IMR-90 (cell line): ENCODE data around the gene IQSEC1. TPM values are rescaled to one million over a fixed set of nuclear protein-coding genes. Genes with fewer than 3 reads are reported as not detected.

ENCODE experiments used
- ATAC-seq: fragments of 200-7000 bp; cut with Tn5 transposase; 2 replicates; pipeline ENCODE4 v1.9.1; 2020; ENCODE audit warnings: low read depth, mild to moderate bottlenecking, moderate library complexity
- BruUV-seq: library from RNA; stranded (reverse); fragments of 400-500 nt; replicated peaks from 2 replicates; lab custom pipeline; 2021; lab: Mats Ljungman, UMichigan
- CTCF ChIA-PET: fragments of 300-600 bp; formaldehyde crosslinking; extraction: SDS; loops from one replicate; lab custom pipeline; 2021; ENCODE audit warnings: antibody characterized with exemption; lab: Yijun Ruan, JAX
- POLR2A ChIA-PET: fragments of 300-600 bp; sonication (Branson Sonifier 250); formaldehyde crosslinking; loops from one replicate; lab custom pipeline; 2022; ENCODE audit warnings: antibody characterized with exemption; ENCODE audit not compliant: unreplicated experiment; lab: Charles Lee
- DNase-seq: peaks from one replicate; pipeline ENCODE4 v3.0.0; 2013
- H2AFZ ChIP-seq: replicated peaks from 2 replicates; pipeline ENCODE3; 2013; ENCODE audit warnings: low read length, mild to moderate bottlenecking; ENCODE audit not compliant: poor library complexity
- H2AK5ac ChIP-seq: 2 replicates; pipeline ENCODE4 v1.6.1; 2013; ENCODE audit warnings: low read depth, low read length, inconsistent platforms
- H2AK9ac ChIP-seq: replicated peaks from 2 replicates; pipeline ENCODE3; 2013; ENCODE audit warnings: mild to moderate bottlenecking, low read depth, low read length, moderate library complexity; ENCODE audit not compliant: poor library complexity
- H2BK120ac ChIP-seq: 2 replicates; pipeline ENCODE4 v1.6.1; 2013; ENCODE audit warnings: low read depth, low read length, inconsistent platforms
- H2BK15ac ChIP-seq: 3 replicates; pipeline ENCODE4 v1.6.1; 2013; ENCODE audit warnings: low read depth, low read length, inconsistent platforms
- H2BK20ac ChIP-seq: 2 replicates; pipeline ENCODE4 v1.6.1; 2013; ENCODE audit warnings: low read depth, mild to moderate bottlenecking, inconsistent platforms, low read length, moderate library complexity
- H2BK5ac ChIP-seq: 2 replicates; pipeline ENCODE4 v1.6.1; 2013; ENCODE audit warnings: mild to moderate bottlenecking, low read depth, low read length, inconsistent platforms; ENCODE audit not compliant: poor library complexity, severe bottlenecking
- H3K14ac ChIP-seq: replicated peaks from 2 replicates; pipeline ENCODE4 v1.6.1; 2013; ENCODE audit warnings: low read depth, low read length, inconsistent platforms
- H3K18ac ChIP-seq: 2 replicates; pipeline ENCODE4 v1.6.1; 2013; ENCODE audit warnings: low read depth, low read length, control low read depth
- H3K23ac ChIP-seq: 2 replicates; pipeline ENCODE4 v1.6.1; 2013; ENCODE audit warnings: low read depth, low read length, inconsistent platforms
- H3K27ac ChIP-seq: 2 replicates; pipeline ENCODE4 v1.5.1; 2013; ENCODE audit warnings: mild to moderate bottlenecking, control low read depth, low read length; ENCODE audit not compliant: insufficient read depth
- H3K27me3 ChIP-seq: 2 replicates; pipeline ENCODE4 v1.6.1; 2013; ENCODE audit warnings: low read length; ENCODE audit not compliant: control insufficient read depth, insufficient read depth
- H3K36me3 ChIP-seq: 2 replicates; pipeline ENCODE4 v1.6.1; 2013; ENCODE audit warnings: low read length, mixed read lengths; ENCODE audit not compliant: control insufficient read depth, insufficient read depth
- H3K4ac ChIP-seq: 2 replicates; pipeline ENCODE4 v1.6.1; 2013; ENCODE audit warnings: low read depth, low read length, inconsistent platforms
- H3K4me1 ChIP-seq: 2 replicates; pipeline ENCODE4 v1.6.1; 2013; ENCODE audit warnings: low read length, mixed read lengths; ENCODE audit not compliant: control insufficient read depth, insufficient read depth
- H3K4me2 ChIP-seq: 2 replicates; pipeline ENCODE4 v1.6.1; 2013; ENCODE audit warnings: low read depth, mild to moderate bottlenecking, control low read depth, low read length, moderate library complexity
- H3K4me3 ChIP-seq: 2 replicates; pipeline ENCODE4 v1.5.1; 2013; ENCODE audit warnings: low read depth, mild to moderate bottlenecking, control low read depth, low read length, moderate library complexity; ENCODE audit not compliant: insufficient read depth
- H3K56ac ChIP-seq: 2 replicates; pipeline ENCODE4 v1.6.1; 2013; ENCODE audit warnings: low read length, inconsistent platforms; ENCODE audit not compliant: insufficient read depth; ENCODE audit errors: extremely low read depth
- H3K79me1 ChIP-seq, 2 experiments: 2 replicates each; pipeline ENCODE4 v1.6.1; 2013; ENCODE audit warnings: low read length in 2 of 2, inconsistent platforms in 1 of 2, low read depth in 1 of 2
- H3K9ac ChIP-seq: 2 replicates; pipeline ENCODE4 v1.6.1; 2013; ENCODE audit warnings: low read depth, low read length, control low read depth
- H3K9me1 ChIP-seq: 2 replicates; pipeline ENCODE4 v1.6.1; 2013; ENCODE audit warnings: low read length, inconsistent platforms; ENCODE audit not compliant: insufficient read depth
- H3K9me3 ChIP-seq: 2 replicates; pipeline ENCODE4 v1.6.1; 2013; ENCODE audit warnings: low read length; ENCODE audit not compliant: control insufficient read depth, insufficient read depth
- H4K20me1 ChIP-seq: 2 replicates; pipeline ENCODE4 v1.6.1; 2013; ENCODE audit warnings: low read length, inconsistent platforms; ENCODE audit not compliant: insufficient read depth
- H4K5ac ChIP-seq: 2 replicates; pipeline ENCODE4 v1.6.1; 2013; ENCODE audit warnings: mild to moderate bottlenecking, low read depth, low read length, control low read depth
- H4K8ac ChIP-seq, 2 experiments: 2 replicates each; pipeline ENCODE4 v1.6.1; 2013; ENCODE audit warnings: low read depth in 2 of 2, low read length in 2 of 2, control low read depth in 1 of 2, inconsistent platforms in 1 of 2
- H4K91ac ChIP-seq: 2 replicates; pipeline ENCODE4 v1.6.1; 2013; ENCODE audit warnings: low read depth, low read length, inconsistent platforms; ENCODE audit not compliant: insufficient read depth
- BHLHE40 ChIP-seq: fragments of 150-350 bp; IDR thresholded peaks from 2 replicates; pipeline ENCODE4 v1.6.1; 2016; ENCODE audit warnings: mild to moderate bottlenecking, low read depth, low read length
- CEBPB ChIP-seq: IDR thresholded peaks from 2 replicates; pipeline ENCODE4 v1.6.1; 2012; ENCODE audit warnings: low read depth, low read length, improper control_type of control experiment
- CHD1 ChIP-seq: IDR thresholded peaks from 2 replicates; pipeline ENCODE4 v1.6.1; 2012; ENCODE audit warnings: low read depth, low read length, improper control_type of control experiment
- FOS ChIP-seq: fragments of 150-350 bp; IDR thresholded peaks from 2 replicates; pipeline ENCODE4 v1.6.1; 2016; ENCODE audit warnings: low read depth, low read length
- MAFK ChIP-seq: IDR thresholded peaks from 2 replicates; pipeline ENCODE4 v1.6.1; 2012; ENCODE audit warnings: low read depth, low read length, improper control_type of control experiment
- MAZ ChIP-seq: IDR thresholded peaks from 2 replicates; pipeline ENCODE4 v1.6.1; 2012; ENCODE audit warnings: low read depth, mild to moderate bottlenecking, low read length, improper control_type of control experiment, moderate library complexity, borderline replicate concordance
- MXI1 ChIP-seq: IDR thresholded peaks from 2 replicates; pipeline ENCODE4 v1.6.1; 2012; ENCODE audit warnings: low read depth, mild to moderate bottlenecking, low read length, moderate library complexity, borderline replicate concordance
- NFE2L2 ChIP-seq: fragments of 150-350 bp; IDR thresholded peaks from 2 replicates; pipeline ENCODE4 v1.6.1; 2016; ENCODE audit warnings: low read depth, mild to moderate bottlenecking, low read length
- POLR2A ChIP-seq: IDR thresholded peaks from 2 replicates; pipeline ENCODE4 v1.6.1; 2012; ENCODE audit warnings: mild to moderate bottlenecking, low read depth, low read length
- RAD21 ChIP-seq: IDR thresholded peaks from 2 replicates; pipeline ENCODE4 v1.6.1; 2012; ENCODE audit warnings: low read length, improper control_type of control experiment
- RCOR1 ChIP-seq: IDR thresholded peaks from 2 replicates; pipeline ENCODE4 v1.6.1; 2012; ENCODE audit warnings: mild to moderate bottlenecking, low read length, improper control_type of control experiment; ENCODE audit not compliant: insufficient replicate concordance
- RFX5 ChIP-seq: IDR thresholded peaks from 2 replicates; pipeline ENCODE4 v1.8.0; 2012; ENCODE audit warnings: low read depth, mild to moderate bottlenecking, low read length, moderate library complexity
- SMC3 ChIP-seq: fragments of 150-350 bp; IDR thresholded peaks from 2 replicates; pipeline ENCODE4 v1.6.1; 2016; ENCODE audit warnings: low read depth, mild to moderate bottlenecking, antibody characterized with exemption, low read length, moderate library complexity
- USF2 ChIP-seq: fragments of 150-350 bp; IDR thresholded peaks from 2 replicates; pipeline ENCODE4 v1.6.1; 2017; ENCODE audit warnings: mild to moderate bottlenecking, antibody characterized with exemption, low read length, low read depth
- WGBS, 2 experiments: methylation state at CpG; one replicate each; pipeline versions ENCODE4 v1.1.5 to v1.1.7; 2013; ENCODE audit warnings: missing lambda C conversion rate in 2 of 2; ENCODE audit not compliant: insufficient read length in 1 of 2; ENCODE audit errors: extremely low coverage in 2 of 2; 5-methylcytosine and 5-hydroxymethylcytosine counted together
- dilution Hi-C: fragments of 300-500 bp; cut with HindIII; formaldehyde crosslinking; loops from one replicate; pipeline ENCODE4 v1.14.3; 2018; ENCODE audit warnings: low sequenced_read_pairs; ENCODE audit not compliant: unreplicated experiment
- in situ Hi-C: fragments of 300-500 bp; cut with MboI; formaldehyde crosslinking; loops from 3 replicates; pipeline ENCODE4 v1.14.3; 2019; ENCODE audit warnings: low sequenced_read_pairs, inconsistent platforms, mixed read lengths
- intact Hi-C: fragments of 100-400 bp; cut with micrococcal nuclease; formaldehyde crosslinking; loops from 2 replicates; pipeline ENCODE4 v1.10.0; 2022
- polyA plus RNA-seq, 3 experiments: library from polyadenylated mRNA; depleted of rRNA; stranded (reverse); fragments of >200 nt; gene quantifications; 2 replicates each; pipeline ENCODE4 v1.2.3, GENCODE V29; 2012; ENCODE audit warnings: low replicate concordance in 1 of 3
- total RNA-seq: library from RNA; depleted of rRNA; stranded (reverse); fragments of >200 nt; gene quantifications from 2 replicates; pipeline ENCODE4 v1.2.3, GENCODE V29; 2012
- TF ChIP-seq, protein P1 (sequence below): conservative IDR thresholded peaks from 2 replicates; pipeline ENCODE4 v1.5.1; 2012; ENCODE audit warnings: mild to moderate bottlenecking, low read depth, low read length, improper control_type of control experiment
- TF ChIP-seq, protein P2 (sequence below): fragments of 150-350 bp; IDR thresholded peaks from 2 replicates; pipeline ENCODE4 v1.6.1; 2016; ENCODE audit warnings: low read depth, mild to moderate bottlenecking, low read length, moderate library complexity, borderline replicate concordance

IQSEC1 gene
- total and polyA plus RNA-seq, 2 of the 4 experiments (the other 2 are of a cell fraction): 5.9 to 11.9 TPM

GRCh38 chr3:12903881-12904280, 169.3 kb downstream of the IQSEC1 start:
- ChIA-PET POLR2A (no interaction called here), CTCF (no interaction called here)
- TF ChIP-seq NFE2L2 (no peak), SMC3 (no peak), USF2 (no peak), POLR2A (no peak), CEBPB (no peak), MXI1 (no peak), BHLHE40 (no peak), MAFK (no peak), MAZ (no peak), CHD1 (no peak), RAD21 (no peak), FOS (no peak), RFX5 (no peak), RCOR1 (no peak)
- TF ChIP-seq, protein P1, sequence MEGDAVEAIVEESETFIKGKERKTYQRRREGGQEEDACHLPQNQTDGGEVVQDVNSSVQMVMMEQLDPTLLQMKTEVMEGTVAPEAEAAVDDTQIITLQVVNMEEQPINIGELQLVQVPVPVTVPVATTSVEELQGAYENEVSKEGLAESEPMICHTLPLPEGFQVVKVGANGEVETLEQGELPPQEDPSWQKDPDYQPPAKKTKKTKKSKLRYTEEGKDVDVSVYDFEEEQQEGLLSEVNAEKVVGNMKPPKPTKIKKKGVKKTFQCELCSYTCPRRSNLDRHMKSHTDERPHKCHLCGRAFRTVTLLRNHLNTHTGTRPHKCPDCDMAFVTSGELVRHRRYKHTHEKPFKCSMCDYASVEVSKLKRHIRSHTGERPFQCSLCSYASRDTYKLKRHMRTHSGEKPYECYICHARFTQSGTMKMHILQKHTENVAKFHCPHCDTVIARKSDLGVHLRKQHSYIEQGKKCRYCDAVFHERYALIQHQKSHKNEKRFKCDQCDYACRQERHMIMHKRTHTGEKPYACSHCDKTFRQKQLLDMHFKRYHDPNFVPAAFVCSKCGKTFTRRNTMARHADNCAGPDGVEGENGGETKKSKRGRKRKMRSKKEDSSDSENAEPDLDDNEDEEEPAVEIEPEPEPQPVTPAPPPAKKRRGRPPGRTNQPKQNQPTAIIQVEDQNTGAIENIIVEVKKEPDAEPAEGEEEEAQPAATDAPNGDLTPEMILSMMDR: no peak
- TF ChIP-seq, protein P2, sequence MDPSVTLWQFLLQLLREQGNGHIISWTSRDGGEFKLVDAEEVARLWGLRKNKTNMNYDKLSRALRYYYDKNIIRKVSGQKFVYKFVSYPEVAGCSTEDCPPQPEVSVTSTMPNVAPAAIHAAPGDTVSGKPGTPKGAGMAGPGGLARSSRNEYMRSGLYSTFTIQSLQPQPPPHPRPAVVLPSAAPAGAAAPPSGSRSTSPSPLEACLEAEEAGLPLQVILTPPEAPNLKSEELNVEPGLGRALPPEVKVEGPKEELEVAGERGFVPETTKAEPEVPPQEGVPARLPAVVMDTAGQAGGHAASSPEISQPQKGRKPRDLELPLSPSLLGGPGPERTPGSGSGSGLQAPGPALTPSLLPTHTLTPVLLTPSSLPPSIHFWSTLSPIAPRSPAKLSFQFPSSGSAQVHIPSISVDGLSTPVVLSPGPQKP: no peak
- dilution Hi-C loops: no loop called here
- Histone ChIP-seq H3K9me3 (no peaks in the 10 kb centered on the region), H3K4me3 (no peak overlapping the region), H3K56ac (no peak overlapping the region), H3K27ac (no peak overlapping the region), H3K4ac (no peak overlapping the region), H2AFZ (no peak overlapping the region), H4K91ac (no peak overlapping the region), H3K14ac (no peak overlapping the region), H4K8ac (no peak overlapping the region), H2BK20ac (no peak overlapping the region), H4K5ac (no peak overlapping the region), H3K9ac (no peak overlapping the region), H3K9me1 (no peaks in the 10 kb centered on the region), H4K20me1 (no peaks in the 10 kb centered on the region), H2BK15ac (no peak overlapping the region), H3K27me3 (no peaks in the 10 kb centered on the region), H3K4me1 (no peaks in the 10 kb centered on the region), H2BK120ac (no peak overlapping the region), H3K4me2 (no peak overlapping the region), H3K18ac (no peak overlapping the region), H3K36me3 (peaks cover 53% of the 10 kb centered on the region), H2BK5ac (no peak overlapping the region), H2AK5ac (no peak overlapping the region), H2AK9ac (no peak overlapping the region), H3K23ac (no peak overlapping the region), H3K79me1 (no peaks in the 10 kb centered on the region)
- DNase-seq (no peak), ATAC-seq (no peak)
- BruUV-seq: no TSS peak
- 100% methylated on average over 1 of the region's 7 CpGs; no CpG with 5 or more reads in 1 of the 2 experiments for WGBS, 2 experiments
- in situ Hi-C loops: no loop called here
- intact Hi-C loops: no loop called here
